BJ (cell line): ENCODE measurements around the gene KIF1B. TPM values are rescaled to one million over a fixed set of nuclear protein-coding genes. Genes with fewer than 3 reads are reported as not detected.

Experiments used
- CTCF ChIA-PET: fragments of 350-600 bp; formaldehyde crosslinking; extraction: SDS; loops from one replicate; lab custom pipeline; 2021; ENCODE audit warnings: antibody characterized with exemption, inconsistent platforms; lab: Yijun Ruan, JAX
- POLR2A ChIA-PET: fragments of 300-600 bp; sonication (Branson Sonifier 250); formaldehyde crosslinking; extraction: SDS; loops from one replicate; lab custom pipeline; 2021; ENCODE audit warnings: antibody characterized with exemption; lab: Charles Lee
- DNase-seq: peaks from one replicate; pipeline ENCODE4 v3.0.0-alpha.2; 2011; ENCODE audit warnings: low read depth
- H3K27me3 ChIP-seq: 2 replicates; pipeline ENCODE4 v1.6.0; 2011; ENCODE audit warnings: low read length; ENCODE audit not compliant: control insufficient read depth, insufficient read depth
- H3K36me3 ChIP-seq: 2 replicates; pipeline ENCODE4 v1.5.1; 2011; ENCODE audit warnings: low read length; ENCODE audit not compliant: control insufficient read depth, insufficient read depth
- H3K4me3 ChIP-seq: 2 replicates; pipeline ENCODE4 v1.5.1; 2011; ENCODE audit warnings: low read depth, mild to moderate bottlenecking, control low read depth, low read length
- CTCF ChIP-seq: IDR thresholded peaks from 2 replicates; pipeline ENCODE4 v1.5.1; 2011; ENCODE audit warnings: low read depth, mild to moderate bottlenecking, control low read depth, inconsistent platforms, low read length, moderate library complexity; ENCODE audit not compliant: insufficient read depth
- polyA plus RNA-seq: library from polyadenylated mRNA; depleted of rRNA; stranded (reverse); fragments of >200 nt; gene quantifications from 2 replicates; pipeline ENCODE4 v1.2.3, GENCODE V29; 2011

The KIF1B gene
- polyA plus RNA-seq, 1 experiment, result 11.8 TPM

- Histone ChIP-seq H3K4me3 (no peak overlapping the region), H3K27me3 (no peaks in the 10 kb centered on the region), H3K36me3 (peaks cover 6% of the 10 kb centered on the region)
- no peak for DNase-seq
- POLR2A ChIA-PET, result no interaction called here
- CTCF ChIA-PET, result interaction anchor here (1.0 to 2.3 kb wide), 4 partner anchors 25 to 235 kb away, joined by 3 to 9 read pairs (median 4); partner anchors contain the start of genes KIF1B, LZIC and NMNAT1
- TF ChIP-seq CTCF, result no peak
These were observed 32.5 kb upstream of the KIF1B start for GRCh38 chr1:10177876-10178275.

GRCh38 chr1:10178597-10179405 lies 31.6 kb upstream of the KIF1B start:
- Histone ChIP-seq H3K36me3 (peaks cover 3% of the 10 kb centered on the region), H3K4me3 (no peak overlapping the region), H3K27me3 (no peaks in the 10 kb centered on the region)
- POLR2A ChIA-PET, result no interaction called here
- no peak for DNase-seq
- no peak for TF ChIP-seq CTCF
- CTCF ChIA-PET, result interaction anchor here (1.0 to 2.3 kb wide), 4 partner anchors 26 to 236 kb away, joined by 3 to 9 read pairs (median 4); partner anchors contain the start of genes KIF1B, LZIC and NMNAT1

- Histone ChIP-seq H3K4me3 (no peak overlapping the region), H3K36me3 (peaks cover 3% of the 10 kb centered on the region), H3K27me3 (no peaks in the 10 kb centered on the region)
- DNase-seq, result no peak
- ChIA-PET CTCF (interaction anchor here (1.2 to 2.3 kb wide), 2 partner anchors 27 to 31 kb away, joined by 3 to 9 read pairs; partner anchors contain the start of gene KIF1B), POLR2A (no interaction called here)
- no peak for TF ChIP-seq CTCF
These were observed 30.8 kb upstream of the KIF1B start for GRCh38 chr1:10179406-10180091.

GRCh38 chr1:10181154-10181553 lies 29.2 kb upstream of the KIF1B start:
- H3K36me3 ChIP-seq, result peaks cover 2% of the 10 kb centered on the region; the same call in 1 of the 2 replicates
- CTCF ChIA-PET, result interaction anchor here (2.0 kb wide), 1 partner anchor 28 kb away, joined by 5 read pairs; no protein-coding TSS in a partner anchor
- TF ChIP-seq CTCF, result no peak
- H3K27me3 ChIP-seq, result no peaks in the 10 kb centered on the region
- peak; percentile 49 for DNase-seq
- no peak overlapping the region for H3K4me3 ChIP-seq
- POLR2A ChIA-PET, result interaction anchor here (0.7 kb wide), 1 partner anchor 231 kb away, joined by 9 read pairs; no protein-coding TSS in a partner anchor

GRCh38 chr1:10185759-10186158 lies 24.6 kb upstream of the KIF1B start:
- DNase-seq, result no peak
- Histone ChIP-seq H3K4me3 (no peak overlapping the region), H3K27me3 (no peaks in the 10 kb centered on the region), H3K36me3 (no peaks in the 10 kb centered on the region)
- TF ChIP-seq CTCF, result no peak
- ChIA-PET CTCF (interaction anchor here (0.9 to 1.0 kb wide), 2 partner anchors 24 to 244 kb away, joined by 3 to 5 read pairs; partner anchors contain the start of genes CENPS and KIF1B), POLR2A (interaction anchor here (0.6 kb wide), 1 partner anchor 14 kb away, joined by 10 read pairs; no protein-coding TSS in a partner anchor)
